ENCODE results near the gene GAPDHS.

GRCh38 chr19:35582760-35583159 lies 49.5 kb downstream of the GAPDHS start:
- TF ChIP-seq EZH2phosphoT487 (IDR thresholded peaks at IDR 0.05; ENCODE audit: insufficient read depth, low read depth) = no peak
- no peak for TF ChIP-seq EZH2 (IDR thresholded peaks at IDR 0.05; ENCODE audit: insufficient read depth, poor library complexity, severe bottlenecking)

Measured in GM23248 (cell line).